NCI-H2171 treated with DMSO at 0.1 percent for 48 hours (cell line): Measurements from ENCODE around the gene AK4.

Experiments used
- DNase-seq: peaks from one replicate; lab custom pipeline; 2025; lab: John Stamatoyannopoulos, UW

Gene AK4

DNA sequence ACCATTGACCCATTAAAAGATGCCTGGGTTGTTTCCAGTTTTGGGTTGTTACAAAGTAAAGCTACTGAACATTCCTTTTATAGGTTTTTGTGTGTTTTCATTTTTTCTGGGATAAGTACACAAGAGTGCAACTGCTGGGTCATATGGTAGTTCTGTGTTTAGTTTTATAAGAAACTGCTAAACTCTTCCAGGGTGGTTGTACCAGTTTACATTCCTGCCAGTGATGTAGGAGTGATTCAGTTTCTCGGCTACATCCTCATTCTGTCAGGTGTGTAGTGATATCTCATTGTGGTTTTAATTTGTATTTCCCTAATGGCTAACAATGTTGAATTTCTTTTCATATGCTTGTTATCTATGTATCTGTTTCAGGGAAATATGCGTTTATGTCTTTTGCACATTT lies 102.8 kb downstream of the AK4 start:
- DNase-seq = no peak

- peak; percentile 69 for DNase-seq
Observed at GRCh38 chr1:65253800-65254319, 105.9 kb downstream of the AK4 start.

DNA sequence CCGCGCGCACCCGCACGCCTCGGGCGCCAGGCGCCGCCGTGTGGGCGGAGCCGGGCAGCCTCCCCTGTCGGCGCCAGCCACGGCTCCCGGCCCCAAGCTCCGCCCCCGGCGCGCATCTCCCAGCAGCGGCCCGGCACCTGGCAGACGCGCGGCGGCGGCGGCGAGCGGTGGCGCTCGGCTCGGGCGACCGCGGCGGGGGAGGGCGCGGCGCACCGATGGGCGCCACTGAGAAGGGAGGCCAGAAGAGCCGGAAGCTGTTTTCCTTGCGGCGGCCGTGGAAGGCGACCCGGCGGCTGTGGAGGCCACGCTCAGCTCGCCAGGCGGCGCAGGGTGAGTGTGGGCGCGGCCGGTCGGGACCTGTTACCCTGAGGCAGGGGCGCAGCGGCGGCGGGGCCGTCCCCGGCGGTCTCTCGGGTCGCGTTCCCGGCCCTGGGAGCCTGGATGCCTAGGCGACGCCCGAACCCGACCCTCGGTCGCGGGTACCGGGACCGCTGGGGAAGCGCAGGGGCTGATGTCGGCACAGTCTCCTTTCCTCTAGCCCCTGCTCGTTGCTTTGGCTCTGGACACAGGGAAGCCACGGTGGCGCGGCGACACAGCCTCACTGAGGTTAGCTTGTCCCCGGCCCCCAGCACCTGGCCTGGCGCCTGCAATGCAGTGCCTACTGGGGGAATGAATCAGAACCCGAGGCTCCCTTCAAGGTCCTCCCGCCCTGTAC lies 106.5 kb downstream of the AK4 start:
- peak; percentile 76 for DNase-seq

DNA sequence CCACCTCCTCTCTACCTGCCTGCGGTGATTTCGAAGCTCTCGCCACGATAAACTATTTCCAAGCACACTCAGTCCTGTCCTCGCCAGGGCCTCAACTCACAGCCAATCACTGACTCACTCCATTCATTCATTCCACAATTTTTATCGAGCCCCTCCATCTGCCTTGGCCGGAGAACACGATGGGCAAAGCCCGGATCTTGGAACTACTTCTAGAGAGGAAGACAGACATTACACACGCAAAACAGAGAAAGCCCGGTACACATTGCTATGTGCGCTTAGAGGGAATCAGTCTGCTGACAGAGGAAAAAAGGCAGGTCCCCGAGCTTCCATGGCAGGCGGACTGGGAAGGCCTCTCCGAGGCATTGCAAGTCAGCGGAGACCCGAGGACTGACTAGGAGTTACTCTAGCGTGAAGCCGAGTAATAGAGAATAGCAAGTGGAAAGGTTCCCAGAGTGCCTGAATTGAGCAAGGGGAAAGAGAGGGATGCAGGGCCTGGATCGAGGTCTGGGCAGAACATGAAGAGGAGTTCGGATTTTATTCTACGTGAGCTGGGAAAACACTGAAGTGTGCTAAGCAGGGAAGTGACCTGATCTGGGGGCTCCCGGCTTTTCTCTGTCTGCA lies 107.1 kb downstream of the AK4 start:
- peak; percentile 65 for DNase-seq

- DNase-seq = peak; percentile 24
Observed at GRCh38 chr1:65255656-65256050, 107.7 kb downstream of the AK4 start.

GRCh38 chr1:65256860-65257708 lies 109.1 kb downstream of the AK4 start:
- no peak for DNase-seq

GRCh38 chr1:65258106-65258505 lies 110.1 kb downstream of the AK4 start:
- no peak for DNase-seq

DNA sequence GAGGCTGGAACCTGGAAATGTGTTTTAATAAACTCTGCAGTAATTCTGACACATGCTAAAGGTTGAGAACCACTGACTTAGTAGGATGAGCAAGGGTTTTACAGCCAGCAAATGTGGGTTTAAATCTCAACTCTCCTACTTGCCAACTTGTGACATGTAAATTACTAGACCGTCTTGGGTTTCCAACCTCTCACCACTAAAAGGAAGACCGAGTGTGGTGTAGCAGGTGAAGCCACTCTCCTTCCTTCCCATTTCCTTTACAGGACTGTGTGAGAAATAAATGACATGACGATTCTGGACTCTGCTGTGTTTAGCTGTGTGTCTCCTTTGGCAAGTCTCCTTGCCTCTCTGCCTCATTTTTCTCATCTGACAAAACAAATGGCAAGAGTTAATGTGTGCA lies 111.8 kb downstream of the AK4 start:
- DNase-seq = no peak

DNA sequence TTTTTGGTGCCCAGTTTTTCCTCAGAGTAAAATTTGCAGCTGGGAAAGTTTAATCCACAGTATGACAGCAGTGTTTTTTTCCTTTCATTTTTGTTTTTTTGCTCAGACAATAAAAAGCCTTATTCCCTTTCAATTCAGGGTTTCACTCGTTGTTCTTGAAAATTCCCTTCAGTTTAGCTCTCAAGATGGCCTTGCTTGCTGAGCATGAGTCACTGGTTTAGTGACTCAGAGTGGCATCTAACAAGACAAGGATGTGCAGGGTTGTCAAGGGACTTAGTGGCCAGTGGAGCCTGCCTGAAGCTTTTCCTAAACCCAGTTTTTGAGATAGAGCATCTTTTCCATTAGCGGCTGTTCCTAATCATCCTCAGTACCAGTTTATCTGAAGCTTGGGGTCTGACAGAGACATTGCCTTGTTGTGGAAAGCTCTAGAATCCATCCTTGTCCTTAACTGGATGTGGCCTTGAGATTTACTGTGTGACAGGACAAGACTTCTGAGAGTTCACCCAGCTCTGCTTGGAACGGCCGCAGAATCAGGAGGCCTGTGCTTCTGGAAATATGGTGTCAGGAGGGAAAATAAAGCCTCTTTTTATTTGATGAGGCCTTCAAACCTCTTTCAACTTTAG lies 113.0 kb downstream of the AK4 start:
- DNase-seq = no peak

DNA sequence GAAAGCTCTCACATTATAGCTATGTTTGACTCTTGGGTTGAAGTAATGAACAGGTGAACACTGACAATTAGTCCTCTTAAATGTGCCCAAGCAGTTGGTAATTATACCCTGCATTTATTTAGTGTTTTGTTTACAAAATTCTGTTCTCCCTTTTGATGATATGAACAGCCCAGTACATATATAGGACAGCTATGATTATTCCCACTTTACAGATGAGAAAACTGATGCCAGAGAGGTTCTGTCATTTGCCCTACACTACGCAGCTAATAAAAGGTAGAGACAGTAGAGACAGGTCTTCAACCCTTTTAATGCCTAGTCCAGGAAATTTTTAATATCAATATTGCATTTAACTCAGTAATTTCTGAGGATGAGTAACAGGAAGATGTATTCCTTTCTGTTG lies 115.3 kb downstream of the AK4 start:
- DNase-seq = no peak

GRCh38 chr1:65264197-65264929 lies 116.4 kb downstream of the AK4 start:
- peak; percentile 85 for DNase-seq

GRCh38 chr1:65265296-65265650 lies 117.3 kb downstream of the AK4 start:
- DNase-seq = no peak

- peak; percentile 91 for DNase-seq
Observed at GRCh38 chr1:65265651-65266351, 117.8 kb downstream of the AK4 start.

DNA sequence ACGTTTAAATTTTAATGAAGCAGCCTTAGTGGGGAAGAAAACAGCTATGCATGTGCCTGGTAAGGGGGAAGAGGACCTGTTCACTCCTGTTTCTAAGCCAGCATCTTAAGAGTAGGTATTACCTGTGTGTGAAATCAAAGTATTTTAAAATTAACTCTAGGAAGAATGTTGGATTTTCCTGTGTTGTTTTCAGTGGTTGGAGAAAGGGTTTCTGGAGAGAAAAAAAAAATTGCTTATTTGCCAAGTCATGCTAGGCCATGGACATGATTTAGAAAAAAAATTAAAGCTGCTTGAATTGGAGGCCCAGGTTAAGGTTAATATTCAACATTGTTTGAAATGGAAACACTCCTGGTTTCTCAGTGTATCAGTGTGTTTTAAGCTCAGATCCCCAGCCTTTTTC lies 118.5 kb downstream of the AK4 start:
- peak; percentile 62 for DNase-seq

GRCh38 chr1:65267271-65267670 lies 119.3 kb downstream of the AK4 start:
- no peak for DNase-seq

GRCh38 chr1:65267683-65268082 lies 119.7 kb downstream of the AK4 start:
- DNase-seq = no peak

DNA sequence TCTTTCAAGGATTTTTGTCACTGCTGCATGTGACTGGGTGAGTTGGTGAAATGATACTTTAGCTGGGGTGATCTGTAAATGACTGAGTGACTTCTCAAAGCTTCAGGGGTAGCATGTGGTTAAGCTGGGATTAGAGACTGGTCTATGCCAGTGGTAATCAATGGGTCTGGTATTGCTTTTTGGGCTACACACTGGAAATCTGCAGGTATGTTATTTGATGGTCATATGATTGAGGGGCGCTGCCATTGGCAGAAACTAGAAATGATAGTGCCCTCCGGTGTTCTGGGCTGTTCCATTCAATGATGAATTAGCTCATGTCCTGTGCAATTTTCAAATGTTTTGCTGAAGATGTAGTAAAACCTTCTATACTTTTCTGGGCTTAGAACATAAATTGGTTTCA lies 121.6 kb downstream of the AK4 start:
- DNase-seq = no peak

- no peak for DNase-seq
Observed at GRCh38 chr1:65276197-65276939, 128.4 kb downstream of the AK4 start.

DNA sequence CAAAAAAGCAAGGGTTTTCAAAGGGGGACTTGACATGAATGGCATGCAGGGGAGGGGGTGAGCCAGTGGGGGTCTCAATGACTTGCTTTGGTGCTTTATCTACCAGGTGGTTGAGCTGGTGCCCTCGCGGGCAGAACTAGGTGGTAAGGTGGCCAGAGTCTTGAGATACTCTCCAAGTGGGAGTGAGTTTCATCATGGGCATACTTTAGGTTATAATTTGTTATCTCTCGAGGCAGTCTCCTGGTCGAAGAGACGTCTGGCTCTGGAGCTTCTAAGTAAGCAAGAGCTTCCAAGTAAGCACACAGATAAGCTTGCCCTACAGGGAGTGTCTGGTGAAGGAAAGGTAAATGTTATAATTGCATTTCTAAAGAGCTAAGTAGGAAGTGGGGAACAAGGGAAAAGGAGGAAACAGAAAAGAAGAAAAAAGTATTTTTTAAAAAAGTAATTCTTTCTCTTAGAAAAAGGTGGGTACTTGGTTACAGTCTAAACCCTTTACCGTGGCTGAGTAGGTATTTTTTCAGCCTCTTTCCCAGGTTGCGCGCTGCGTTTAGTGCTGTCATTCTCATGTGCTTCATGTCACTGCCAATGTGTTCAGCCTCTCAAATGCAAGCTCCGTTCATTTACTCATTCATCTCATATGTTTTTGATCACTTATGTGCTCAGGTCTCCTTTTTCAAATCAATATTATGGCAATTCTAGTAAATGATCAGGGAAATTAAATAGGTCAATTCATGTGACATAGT lies 129.8 kb downstream of the AK4 start:
- no peak for DNase-seq
